Liver (tissue), 9 donors: ENCODE data around the gene AREG. TPM values are rescaled to one million over a fixed set of nuclear protein-coding genes. Genes with fewer than 3 reads are reported as not detected.

Experiments used
- DNase-seq: peaks from one replicate; pipeline ENCODE4 v3.0.0-alpha.2; 2017; ENCODE audit warnings: low spot score
- H3K27ac ChIP-seq, 2 donors: one replicate each; pipeline ENCODE4 v1.7.0; 2013; ENCODE audit warnings: inconsistent platforms in 2 of 2, low read length in 2 of 2, control low read depth in 1 of 2, low read depth in 1 of 2, mild to moderate bottlenecking in 1 of 2
- H3K27me3 ChIP-seq, 4 donors: one replicate each; pipeline versions ENCODE4 v1.6.1 to v1.7.0; 2013; ENCODE audit warnings: low read length in 3 of 4, inconsistent platforms in 1 of 4, mild to moderate bottlenecking in 1 of 4, moderate library complexity in 1 of 4; ENCODE audit not compliant: control insufficient read depth in 4 of 4, insufficient read depth in 4 of 4
- H3K36me3 ChIP-seq, 4 donors: one replicate each; pipeline versions ENCODE4 v1.6.1 to v1.7.0; 2013; ENCODE audit warnings: low read length in 3 of 4, mild to moderate bottlenecking in 3 of 4, low read depth in 1 of 4, moderate library complexity in 1 of 4; ENCODE audit not compliant: control insufficient read depth in 4 of 4, insufficient read depth in 3 of 4
- H3K4me1 ChIP-seq, 4 donors: one replicate each; pipeline versions ENCODE4 v1.6.1 to v1.7.0; 2013; ENCODE audit warnings: low read length in 3 of 4, mild to moderate bottlenecking in 3 of 4, moderate library complexity in 1 of 4; ENCODE audit not compliant: control insufficient read depth in 4 of 4, insufficient read depth in 4 of 4
- H3K4me3 ChIP-seq, 3 donors: one replicate each; pipeline versions ENCODE4 v1.6.1 to v1.7.0; 2013; ENCODE audit warnings: low read length in 3 of 3, control low read depth in 1 of 3, low read depth in 1 of 3, mild to moderate bottlenecking in 1 of 3
- H3K9ac ChIP-seq, 2 donors: one replicate each; pipeline ENCODE4 v1.7.0; 2013; ENCODE audit warnings: low read length in 2 of 2, mild to moderate bottlenecking in 2 of 2, moderate library complexity in 2 of 2, control low read depth in 1 of 2, low read depth in 1 of 2
- H3K9me3 ChIP-seq, 4 donors: one replicate each; pipeline versions ENCODE4 v1.6.1 to v1.7.0; 2013; ENCODE audit warnings: low read length in 3 of 4; ENCODE audit not compliant: control insufficient read depth in 4 of 4
- EGR1 ChIP-seq, 2 donors: IDR thresholded peaks; 2 replicates each; pipeline ENCODE4 v1.6.1; 2016 to 2018; ENCODE audit warnings: antibody characterized with exemption in 2 of 2, low read depth in 2 of 2
- FOXA1 ChIP-seq: IDR thresholded peaks from 2 replicates; pipeline ENCODE4 v1.6.1; 2016; ENCODE audit warnings: antibody characterized with exemption
- FOXA2 ChIP-seq: IDR thresholded peaks from 2 replicates; pipeline ENCODE4 v1.6.1; 2016; ENCODE audit warnings: antibody characterized with exemption
- GABPA ChIP-seq, 2 donors: IDR thresholded peaks in 1 of 2; conservative IDR thresholded peaks in 1 of 2; 2 replicates each; pipeline ENCODE4 v1.6.1; 2016; ENCODE audit warnings: antibody characterized with exemption in 2 of 2, mild to moderate bottlenecking in 1 of 2, moderate library complexity in 1 of 2
- HNF4A ChIP-seq, 2 donors: conservative IDR thresholded peaks; 2 replicates each; pipeline ENCODE4 v1.6.1; 2016; ENCODE audit warnings: antibody characterized with exemption in 2 of 2, mild to moderate bottlenecking in 2 of 2
- HNF4G ChIP-seq: IDR thresholded peaks from 2 replicates; pipeline ENCODE4 v1.6.1; 2016; ENCODE audit warnings: antibody characterized with exemption
- MAX ChIP-seq: IDR thresholded peaks from 2 replicates; pipeline ENCODE4 v1.6.1; 2016; ENCODE audit warnings: antibody characterized with exemption
- NR2F2 ChIP-seq: IDR thresholded peaks from 2 replicates; pipeline ENCODE4 v1.6.1; 2016; ENCODE audit warnings: antibody characterized with exemption
- RAD21 ChIP-seq, 2 donors: IDR thresholded peaks; 2 replicates each; pipeline ENCODE4 v1.6.1; 2016; ENCODE audit warnings: antibody characterized with exemption in 2 of 2, mild to moderate bottlenecking in 2 of 2
- RXRA ChIP-seq, 2 donors: IDR thresholded peaks; 2 replicates each; pipeline ENCODE4 v1.6.1; 2017 to 2018; ENCODE audit warnings: antibody characterized with exemption in 2 of 2, mild to moderate bottlenecking in 1 of 2
- SP1 ChIP-seq: IDR thresholded peaks from 2 replicates; pipeline ENCODE4 v1.6.1; 2018; ENCODE audit warnings: antibody characterized with exemption, mild to moderate bottlenecking
- TAF1 ChIP-seq: conservative IDR thresholded peaks from 2 replicates; pipeline ENCODE4 v1.6.1; 2016; ENCODE audit warnings: antibody characterized with exemption, mild to moderate bottlenecking
- YY1 ChIP-seq: IDR thresholded peaks from 2 replicates; pipeline ENCODE4 v1.6.1; 2016; ENCODE audit warnings: antibody characterized with exemption, mild to moderate bottlenecking
- ZBTB33 ChIP-seq: IDR thresholded peaks from 2 replicates; pipeline ENCODE4 v1.6.1; 2016; ENCODE audit warnings: antibody characterized with exemption
- WGBS: extraction: QIAGEN DNeasy Blood & Tissue Kit; methylation state at CpG from one replicate; pipeline ENCODE4 v1.1.7; 2013; 5-methylcytosine and 5-hydroxymethylcytosine counted together
- polyA plus RNA-seq, 2 donors: library from polyadenylated mRNA; stranded (reverse) in 1 of 2; unstranded in 1 of 2; fragments of 200-250 nt in 1 of 2; fragments of >200 nt in 1 of 2; fragmentation: Nextera tagmentation in 1 of 2; extraction: Ambion mirVana in 1 of 2; gene quantifications; one replicate each; pipeline versions ENCODE4 v1.2.1 to v1.2.3, GENCODE V29; 2013 to 2015
- total RNA-seq, 2 donors: library from RNA; depleted of rRNA; stranded (reverse); fragments of >200 nt; gene quantifications; one replicate each; pipeline ENCODE4 v1.2.3, GENCODE V29; 2014
- TF ChIP-seq, protein P1 (sequence below): IDR thresholded peaks from 2 replicates; pipeline ENCODE4 v1.6.1; 2016; ENCODE audit warnings: antibody characterized with exemption
- TF ChIP-seq, protein P2 (sequence below): IDR thresholded peaks from 2 replicates; pipeline ENCODE4 v1.6.1; 2016; ENCODE audit warnings: antibody characterized with exemption, mild to moderate bottlenecking
- TF ChIP-seq, protein P3 (sequence below): fragments of 150-350 bp; IDR thresholded peaks from 2 replicates; pipeline ENCODE4 v1.5.1; 2017; ENCODE audit warnings: improper control_type of control experiment, low read depth, low read length; ENCODE audit not compliant: missing input control
- donor health status: healthy.
- donor health status: healthy.
- donor health status: healthy.
- donor health status: healthy.
- donor health status: healthy.

Gene AREG
- total and polyA plus RNA-seq, 4 donors = 0.06 to 0.71 TPM; not detected in 2

GRCh38 chr4:74408639-74409038 lies 36.3 kb upstream of the AREG start:
- no peaks in the 10 kb centered on the region for H3K9me3 ChIP-seq
- 91% methylated on average over 3 of the region's 3 CpGs for WGBS
- DNase-seq = no peak
- no peak overlapping the region for H3K4me3 ChIP-seq
- H3K27me3 ChIP-seq = peaks cover 0 to 6% (median 0%) of the 10 kb centered on the region in 4 donors
- H3K4me1 ChIP-seq = no peaks in the 10 kb centered on the region
- TF ChIP-seq EGR1 (IDR thresholded peaks at IDR 0.05; ENCODE audit: low read depth in 2 of 2) (no peak), NR2F2 (no peak)
- TF ChIP-seq, protein P1, sequence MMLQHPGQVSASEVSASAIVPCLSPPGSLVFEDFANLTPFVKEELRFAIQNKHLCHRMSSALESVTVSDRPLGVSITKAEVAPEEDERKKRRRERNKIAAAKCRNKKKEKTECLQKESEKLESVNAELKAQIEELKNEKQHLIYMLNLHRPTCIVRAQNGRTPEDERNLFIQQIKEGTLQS = no peak
- H3K9ac ChIP-seq = no peak overlapping the region
- H3K27ac ChIP-seq = no peak overlapping the region
- H3K36me3 ChIP-seq = no peaks in the 10 kb centered on the region

DNA sequence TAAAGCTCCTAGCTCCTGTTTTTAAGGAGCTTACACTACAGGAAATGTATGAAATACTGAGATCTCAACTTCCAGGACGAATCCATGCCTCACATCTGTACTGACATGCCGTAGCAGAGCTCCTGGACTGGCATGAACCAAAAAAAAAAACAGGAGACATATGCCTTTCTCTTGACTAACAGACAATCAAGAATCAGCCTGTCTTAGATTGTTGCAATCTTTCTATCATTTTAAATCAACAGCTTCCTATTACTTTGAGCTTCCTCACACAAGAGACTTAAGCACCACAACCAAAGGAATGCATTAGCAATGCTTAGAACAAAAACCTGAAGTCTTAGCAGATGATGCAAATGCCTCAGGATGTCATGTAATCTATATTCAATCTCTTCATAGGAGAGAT lies 34.7 kb upstream of the AREG start:
- TF ChIP-seq RAD21 (IDR thresholded peaks at IDR 0.05) (no peak), TAF1 (no peak), NR2F2 (no peak), GABPA (IDR thresholded peaks at IDR 0.05 in 1 of 2, conservative IDR thresholded peaks at IDR 0.05 in 1 of 2) (no peak), FOXA1 (no peak), SP1 (no peak), EGR1 (IDR thresholded peaks at IDR 0.05; ENCODE audit: low read depth in 2 of 2) (no peak), HNF4G (no peak)
- TF ChIP-seq, protein P2, sequence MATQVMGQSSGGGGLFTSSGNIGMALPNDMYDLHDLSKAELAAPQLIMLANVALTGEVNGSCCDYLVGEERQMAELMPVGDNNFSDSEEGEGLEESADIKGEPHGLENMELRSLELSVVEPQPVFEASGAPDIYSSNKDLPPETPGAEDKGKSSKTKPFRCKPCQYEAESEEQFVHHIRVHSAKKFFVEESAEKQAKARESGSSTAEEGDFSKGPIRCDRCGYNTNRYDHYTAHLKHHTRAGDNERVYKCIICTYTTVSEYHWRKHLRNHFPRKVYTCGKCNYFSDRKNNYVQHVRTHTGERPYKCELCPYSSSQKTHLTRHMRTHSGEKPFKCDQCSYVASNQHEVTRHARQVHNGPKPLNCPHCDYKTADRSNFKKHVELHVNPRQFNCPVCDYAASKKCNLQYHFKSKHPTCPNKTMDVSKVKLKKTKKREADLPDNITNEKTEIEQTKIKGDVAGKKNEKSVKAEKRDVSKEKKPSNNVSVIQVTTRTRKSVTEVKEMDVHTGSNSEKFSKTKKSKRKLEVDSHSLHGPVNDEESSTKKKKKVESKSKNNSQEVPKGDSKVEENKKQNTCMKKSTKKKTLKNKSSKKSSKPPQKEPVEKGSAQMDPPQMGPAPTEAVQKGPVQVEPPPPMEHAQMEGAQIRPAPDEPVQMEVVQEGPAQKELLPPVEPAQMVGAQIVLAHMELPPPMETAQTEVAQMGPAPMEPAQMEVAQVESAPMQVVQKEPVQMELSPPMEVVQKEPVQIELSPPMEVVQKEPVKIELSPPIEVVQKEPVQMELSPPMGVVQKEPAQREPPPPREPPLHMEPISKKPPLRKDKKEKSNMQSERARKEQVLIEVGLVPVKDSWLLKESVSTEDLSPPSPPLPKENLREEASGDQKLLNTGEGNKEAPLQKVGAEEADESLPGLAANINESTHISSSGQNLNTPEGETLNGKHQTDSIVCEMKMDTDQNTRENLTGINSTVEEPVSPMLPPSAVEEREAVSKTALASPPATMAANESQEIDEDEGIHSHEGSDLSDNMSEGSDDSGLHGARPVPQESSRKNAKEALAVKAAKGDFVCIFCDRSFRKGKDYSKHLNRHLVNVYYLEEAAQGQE = no peak
- Histone ChIP-seq H3K36me3 (no peaks in the 10 kb centered on the region), H3K27me3 (no peaks in the 10 kb centered on the region), H3K9ac (no peak overlapping the region), H3K27ac (no peak overlapping the region), H3K9me3 (no peaks in the 10 kb centered on the region), H3K4me3 (no peak overlapping the region), H3K4me1 (no peaks in the 10 kb centered on the region)
- WGBS = 67% methylated on average over 2 of the region's 2 CpGs
- no peak for DNase-seq

DNA sequence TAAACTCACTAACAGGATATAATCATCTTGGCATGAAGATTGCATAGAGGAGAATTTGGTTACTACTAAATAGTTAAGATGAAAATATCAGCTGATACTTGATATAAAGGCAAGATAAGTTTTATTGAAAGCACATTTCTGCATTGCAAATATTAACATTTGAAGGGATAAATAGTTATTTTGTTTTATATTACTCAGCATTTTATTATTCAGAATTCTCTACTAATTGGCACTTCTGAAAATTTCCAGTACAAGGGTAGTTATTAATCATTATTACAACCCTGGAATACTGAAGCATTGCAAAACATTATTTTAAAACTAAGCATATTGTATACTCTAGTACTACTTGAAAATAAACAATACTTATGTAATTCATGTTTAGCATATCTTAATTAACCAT lies 32.7 kb upstream of the AREG start:
- no peak for DNase-seq
- H3K9ac ChIP-seq = no peak overlapping the region
- H3K9me3 ChIP-seq = no peaks in the 10 kb centered on the region
- H3K4me1 ChIP-seq = no peaks in the 10 kb centered on the region
- H3K27ac ChIP-seq = no peak overlapping the region
- H3K27me3 ChIP-seq = no peaks in the 10 kb centered on the region
- no peaks in the 10 kb centered on the region for H3K36me3 ChIP-seq
- H3K4me3 ChIP-seq = no peak overlapping the region
- TF ChIP-seq FOXA1 (no peak), FOXA2 (no peak), SP1 (no peak), ZBTB33 (no peak), HNF4G (no peak), RXRA (IDR thresholded peaks at IDR 0.05) (no peak), NR2F2 (no peak), HNF4A (conservative IDR thresholded peaks at IDR 0.05) (no peak), MAX (no peak), YY1 (no peak)
- TF ChIP-seq, protein P1 = no peak
- TF ChIP-seq, protein P3, sequence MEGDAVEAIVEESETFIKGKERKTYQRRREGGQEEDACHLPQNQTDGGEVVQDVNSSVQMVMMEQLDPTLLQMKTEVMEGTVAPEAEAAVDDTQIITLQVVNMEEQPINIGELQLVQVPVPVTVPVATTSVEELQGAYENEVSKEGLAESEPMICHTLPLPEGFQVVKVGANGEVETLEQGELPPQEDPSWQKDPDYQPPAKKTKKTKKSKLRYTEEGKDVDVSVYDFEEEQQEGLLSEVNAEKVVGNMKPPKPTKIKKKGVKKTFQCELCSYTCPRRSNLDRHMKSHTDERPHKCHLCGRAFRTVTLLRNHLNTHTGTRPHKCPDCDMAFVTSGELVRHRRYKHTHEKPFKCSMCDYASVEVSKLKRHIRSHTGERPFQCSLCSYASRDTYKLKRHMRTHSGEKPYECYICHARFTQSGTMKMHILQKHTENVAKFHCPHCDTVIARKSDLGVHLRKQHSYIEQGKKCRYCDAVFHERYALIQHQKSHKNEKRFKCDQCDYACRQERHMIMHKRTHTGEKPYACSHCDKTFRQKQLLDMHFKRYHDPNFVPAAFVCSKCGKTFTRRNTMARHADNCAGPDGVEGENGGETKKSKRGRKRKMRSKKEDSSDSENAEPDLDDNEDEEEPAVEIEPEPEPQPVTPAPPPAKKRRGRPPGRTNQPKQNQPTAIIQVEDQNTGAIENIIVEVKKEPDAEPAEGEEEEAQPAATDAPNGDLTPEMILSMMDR = no peak
